ENCODE data around the gene GPR156. TPM values are rescaled to one million over a fixed set of nuclear protein-coding genes. Genes with fewer than 3 reads are reported as not detected.
"Not testable (repeated sequence)": the region's sequence is repeated elsewhere in the genome, so short reads cannot be mapped to it uniquely, and the experiment has no call there.

GPR156 gene
- total RNA-seq, 1 experiment from 2014 or later = 0.61 TPM

DNA sequence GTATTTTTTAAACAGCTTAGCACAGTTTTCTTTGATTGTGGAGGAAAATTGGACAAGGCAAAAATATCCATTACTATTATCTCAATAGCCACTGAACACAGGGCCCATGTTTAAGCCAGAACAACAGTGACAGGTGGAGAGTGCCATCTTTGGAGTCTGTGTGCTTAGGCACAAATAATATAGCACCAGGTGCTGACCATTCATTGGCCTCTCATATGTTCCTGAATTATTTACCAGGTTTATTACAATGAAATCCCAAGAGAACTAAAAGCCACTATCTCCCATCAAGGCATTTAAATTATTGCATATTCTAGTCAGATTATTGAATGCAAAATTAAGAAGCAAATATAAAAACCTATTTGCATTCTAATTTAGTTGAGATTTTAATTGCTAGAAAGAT is 39.6 kb downstream of the GPR156 start:
- Histone ChIP-seq H3K4me3 (no peak overlapping the region), H3K27me3 (replicated peaks) (no peaks in the 10 kb centered on the region; the same call in 1 of the 2 replicates), H3K9me3 (replicated peaks) (no peaks in the 10 kb centered on the region), H3K27ac (no peak overlapping the region), H3K4me1 (replicated peaks) (no peaks in the 10 kb centered on the region), H3K36me3 (no peaks in the 10 kb centered on the region)
- DNase-seq (ENCODE audit: low read depth in 1 of 2, low spot score in 2 of 2) = no peak

DNA sequence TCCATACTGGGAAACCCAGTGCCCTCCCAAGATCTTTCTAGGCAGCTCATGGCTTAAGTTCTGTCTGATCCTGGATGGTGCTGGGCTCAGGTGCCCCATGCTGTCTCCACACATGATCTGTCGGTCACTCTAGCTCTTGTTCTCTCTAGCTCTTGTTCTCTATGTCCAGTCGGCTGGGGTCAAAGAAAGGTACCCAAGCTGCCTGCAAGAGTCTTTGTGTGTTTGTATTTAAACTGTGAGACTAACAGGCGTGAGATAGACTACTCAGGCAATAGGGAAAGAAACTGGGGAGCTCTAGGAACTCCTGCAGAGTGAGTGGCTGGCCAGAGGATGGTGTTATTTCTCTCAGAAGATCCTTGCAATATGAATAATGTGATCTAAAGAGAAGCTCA is 40.2 kb downstream of the GPR156 start:
- Histone ChIP-seq H3K4me3 (no peak overlapping the region), H3K9me3 (replicated peaks) (no peaks in the 10 kb centered on the region), H3K4me1 (replicated peaks) (no peaks in the 10 kb centered on the region), H3K27me3 (replicated peaks) (peaks cover 1% of the 10 kb centered on the region; the same call in 1 of the 2 replicates), H3K36me3 (no peaks in the 10 kb centered on the region), H3K27ac (no peak overlapping the region)
- DNase-seq (ENCODE audit: low read depth in 1 of 2, low spot score in 2 of 2) = no peak

DNA sequence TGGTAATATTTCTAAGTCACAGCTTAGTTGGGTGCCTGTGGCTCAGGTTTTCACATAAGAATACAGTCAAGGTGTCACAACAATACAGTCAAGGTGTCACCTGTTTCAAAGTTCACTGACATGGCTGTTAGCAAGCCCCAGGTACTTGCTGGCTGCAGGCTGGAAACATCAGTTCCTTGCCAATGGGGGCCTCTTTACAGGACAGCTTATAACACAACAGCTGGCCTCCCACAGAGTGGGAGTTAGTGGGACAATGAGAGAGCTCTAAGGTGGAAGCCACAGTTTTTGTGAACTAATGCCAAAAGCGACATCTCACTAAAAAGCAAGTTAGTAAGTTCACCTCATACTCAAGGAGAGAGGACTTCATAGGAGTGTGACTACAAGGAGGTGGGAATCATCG is 45.4 kb downstream of the GPR156 start:
- DNase-seq (ENCODE audit: low read depth in 1 of 2, low spot score in 2 of 2) = no peak
- Histone ChIP-seq H3K4me1 (replicated peaks) (no peaks in the 10 kb centered on the region), H3K4me3 (no peak overlapping the region), H3K27me3 (replicated peaks) (peaks cover 4% of the 10 kb centered on the region; the same call in 1 of the 2 replicates), H3K36me3 (no peaks in the 10 kb centered on the region), H3K9me3 (replicated peaks) (no peaks in the 10 kb centered on the region), H3K27ac (no peak overlapping the region)

DNA sequence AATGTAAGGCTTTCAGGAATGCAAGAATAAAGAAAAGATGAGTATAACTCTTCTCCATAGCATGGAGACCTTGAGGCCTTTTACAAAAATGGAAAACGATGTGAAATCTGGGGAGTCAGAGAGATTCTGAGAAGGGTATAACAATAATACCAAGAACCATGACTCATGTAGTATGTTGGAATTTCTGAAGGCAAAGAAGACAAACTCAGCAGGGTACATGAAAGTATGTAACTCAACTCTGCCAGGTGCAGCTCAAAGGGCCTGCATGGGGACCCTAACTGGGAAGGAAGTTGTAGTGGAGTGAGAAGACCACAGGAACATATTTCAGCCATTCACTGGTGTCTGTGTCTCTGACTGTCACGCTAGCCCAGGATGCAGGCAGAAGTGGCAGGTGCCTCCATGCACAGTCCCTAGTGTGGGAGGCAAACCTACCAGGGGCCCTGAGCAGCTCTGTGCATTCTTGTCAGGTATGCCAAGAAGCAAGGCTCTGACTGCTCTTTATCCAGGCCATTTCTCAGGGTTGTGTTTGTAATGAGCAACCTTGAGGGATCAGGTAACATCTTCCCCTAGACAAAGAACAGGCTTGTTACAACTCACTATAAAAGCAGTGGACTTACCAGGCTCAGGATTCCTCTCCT is 57.2 kb downstream of the GPR156 start:
- Histone ChIP-seq H3K36me3 (no peaks in the 10 kb centered on the region), H3K4me1 (replicated peaks) (no peaks in the 10 kb centered on the region), H3K4me3 (no peak overlapping the region), H3K27ac (no peak overlapping the region), H3K9me3 (replicated peaks) (no peaks in the 10 kb centered on the region), H3K27me3 (replicated peaks) (no peaks in the 10 kb centered on the region)
- no peak for DNase-seq (ENCODE audit: low read depth in 1 of 2, low spot score in 2 of 2)

DNA sequence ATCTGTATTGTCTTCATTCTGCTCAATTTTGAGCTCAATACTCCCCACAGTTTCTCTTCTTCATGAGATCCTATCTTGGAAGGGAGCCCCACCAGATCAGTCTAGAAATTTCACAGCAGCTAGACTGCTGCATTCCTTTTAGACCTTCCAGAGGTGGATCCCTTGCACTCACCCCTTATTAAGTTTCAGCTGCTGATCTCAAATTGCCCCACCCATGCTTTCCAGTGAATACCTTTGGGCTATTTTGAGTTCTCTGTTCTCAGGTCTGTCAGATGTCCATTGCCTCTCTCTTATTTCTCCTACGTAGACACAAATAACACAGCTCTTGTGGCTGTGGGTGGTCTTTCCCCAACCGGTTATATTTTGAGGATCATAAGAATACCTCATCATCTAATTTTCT is 60.8 kb downstream of the GPR156 start:
- no peaks in the 10 kb centered on the region for H3K4me1 ChIP-seq (replicated peaks)
- no peak for DNase-seq (ENCODE audit: low read depth in 1 of 2, low spot score in 2 of 2)
- no peaks in the 10 kb centered on the region for H3K27me3 ChIP-seq (replicated peaks)
- H3K4me3 ChIP-seq = no peak overlapping the region
- H3K27ac ChIP-seq = no peak overlapping the region
- no peaks in the 10 kb centered on the region for H3K9me3 ChIP-seq (replicated peaks)
- H3K36me3 ChIP-seq = no peaks in the 10 kb centered on the region

DNA sequence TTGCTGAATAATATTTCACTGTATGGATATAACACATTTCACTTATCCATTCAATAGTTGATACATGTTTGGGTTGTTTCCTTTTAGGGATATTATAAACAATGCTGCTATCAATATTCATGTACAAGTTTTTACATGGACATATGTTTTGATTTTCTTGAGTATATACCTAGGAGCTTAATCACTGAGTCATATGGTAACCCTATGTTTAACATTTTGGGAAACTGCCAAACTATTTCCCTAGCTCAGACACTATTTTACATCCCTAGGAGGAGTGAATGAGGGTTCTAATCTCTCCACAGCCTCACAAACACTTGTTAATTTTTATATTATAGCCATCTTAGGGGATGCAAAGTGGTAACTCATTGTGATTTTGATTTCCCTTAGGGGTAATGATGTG is 66.0 kb downstream of the GPR156 start:
- Histone ChIP-seq H3K36me3 (no peaks in the 10 kb centered on the region), H3K27ac (no peak overlapping the region), H3K4me3 (no peak overlapping the region), H3K4me1 (replicated peaks) (no peaks in the 10 kb centered on the region), H3K9me3 (replicated peaks) (no peaks in the 10 kb centered on the region), H3K27me3 (replicated peaks) (no peaks in the 10 kb centered on the region)
- DNase-seq (ENCODE audit: low read depth in 1 of 2, low spot score in 2 of 2) = no peak

DNA sequence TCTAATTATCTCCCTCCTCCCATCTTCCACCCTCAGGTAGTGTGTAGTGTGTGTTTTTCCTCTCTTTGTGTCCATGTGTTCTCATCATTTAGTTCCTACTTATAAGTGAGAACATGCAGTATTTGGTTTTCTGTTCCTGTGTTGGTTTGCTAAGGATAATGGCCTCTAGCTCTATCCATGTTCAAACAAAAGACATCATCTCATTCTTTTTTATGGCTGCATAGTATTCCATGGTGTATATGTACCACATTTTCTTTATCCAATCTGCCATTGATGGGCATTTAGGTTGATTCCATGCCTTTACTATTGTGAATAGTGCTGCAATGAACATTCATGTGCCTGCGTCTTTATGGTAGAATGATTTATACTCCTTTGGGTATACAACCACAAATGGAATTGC is 68.4 kb downstream of the GPR156 start:
- not testable (repeated sequence) for H3K4me1 ChIP-seq (replicated peaks); H3K4me3 ChIP-seq; H3K27ac ChIP-seq; H3K27me3 ChIP-seq (replicated peaks); H3K9me3 ChIP-seq (replicated peaks); DNase-seq (ENCODE audit: low read depth in 1 of 2, low spot score in 2 of 2); H3K36me3 ChIP-seq

DNA sequence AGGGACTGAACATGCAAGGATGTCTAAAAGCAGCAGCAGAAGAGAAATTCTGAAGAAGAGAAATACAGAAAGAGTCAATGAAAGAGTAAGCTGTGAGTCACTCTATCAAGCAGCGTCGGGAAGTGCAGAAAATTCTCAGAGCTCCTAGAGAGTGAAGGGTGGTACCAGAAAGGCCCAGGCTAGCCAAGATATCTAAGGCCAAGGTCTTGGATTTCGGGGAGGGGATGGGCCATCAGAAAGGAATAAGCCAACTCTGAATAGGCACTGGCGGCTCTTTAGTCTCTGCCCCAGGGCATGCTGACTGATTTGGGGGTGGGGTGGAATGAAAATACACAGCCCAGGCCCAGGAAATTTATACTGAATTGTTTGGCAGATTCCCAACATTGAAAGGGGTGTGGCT is 70.8 kb downstream of the GPR156 start:
- no peak for DNase-seq (ENCODE audit: low read depth in 1 of 2, low spot score in 2 of 2)
- Histone ChIP-seq H3K4me1 (replicated peaks) (no peaks in the 10 kb centered on the region), H3K27me3 (replicated peaks) (0 out of 2 replicates have a peak, but pooled peaks cover 8% of the 10 kb centered on the region), H3K4me3 (no peak overlapping the region), H3K36me3 (no peaks in the 10 kb centered on the region), H3K27ac (no peak overlapping the region), H3K9me3 (replicated peaks) (no peaks in the 10 kb centered on the region)

DNA sequence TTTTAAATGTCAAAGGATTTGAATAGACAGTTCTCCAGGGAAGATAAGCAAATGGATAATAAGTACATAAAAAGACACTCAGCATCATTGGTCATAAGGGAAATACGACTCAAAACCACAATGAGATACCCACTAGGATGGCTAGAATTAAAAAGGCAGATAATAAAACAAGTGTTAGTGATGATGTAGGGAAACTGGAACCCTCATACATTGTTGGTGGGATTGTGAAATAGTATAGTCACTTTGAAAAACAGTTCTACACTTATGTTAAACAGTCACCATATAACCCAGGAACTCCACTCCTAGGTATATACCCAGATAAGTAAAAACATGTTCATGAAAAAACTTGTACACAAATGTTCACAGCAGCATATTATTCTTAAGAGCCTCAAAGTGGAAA is 72.5 kb downstream of the GPR156 start:
- Histone ChIP-seq H3K27ac (no peak overlapping the region), H3K27me3 (replicated peaks) (0 out of 2 replicates have a peak, but pooled peaks cover 8% of the 10 kb centered on the region), H3K4me3 (no peak overlapping the region), H3K36me3 (no peaks in the 10 kb centered on the region), H3K4me1 (replicated peaks) (no peaks in the 10 kb centered on the region), H3K9me3 (replicated peaks) (no peaks in the 10 kb centered on the region)
- no peak for DNase-seq (ENCODE audit: low read depth in 1 of 2, low spot score in 2 of 2)

DNA sequence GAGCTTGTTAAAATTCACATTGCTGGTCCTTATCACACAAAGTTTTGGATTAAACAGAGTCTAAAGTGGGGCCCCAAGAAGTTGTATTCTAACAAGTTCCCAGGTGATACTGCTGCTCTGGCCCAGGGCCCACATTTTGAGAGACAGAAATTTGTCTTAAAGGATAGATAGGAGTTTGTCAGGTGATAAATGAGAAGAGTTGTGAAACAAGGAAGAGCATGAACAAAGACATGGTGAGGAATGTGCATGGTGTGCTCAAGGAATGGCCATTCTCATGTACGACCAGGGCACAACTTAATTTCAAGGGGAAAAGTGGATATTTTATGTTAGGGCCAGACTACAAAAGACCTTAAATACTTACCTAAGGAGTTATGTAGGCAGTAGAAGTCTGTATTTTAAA is 75.6 kb downstream of the GPR156 start:
- DNase-seq (ENCODE audit: low read depth in 1 of 2, low spot score in 2 of 2) = no peak
- Histone ChIP-seq H3K4me3 (no peak overlapping the region), H3K36me3 (no peaks in the 10 kb centered on the region), H3K4me1 (replicated peaks) (no peaks in the 10 kb centered on the region), H3K27ac (no peak overlapping the region), H3K27me3 (replicated peaks) (0 out of 2 replicates have a peak, but pooled peaks cover 8% of the 10 kb centered on the region), H3K9me3 (replicated peaks) (no peaks in the 10 kb centered on the region)

DNA sequence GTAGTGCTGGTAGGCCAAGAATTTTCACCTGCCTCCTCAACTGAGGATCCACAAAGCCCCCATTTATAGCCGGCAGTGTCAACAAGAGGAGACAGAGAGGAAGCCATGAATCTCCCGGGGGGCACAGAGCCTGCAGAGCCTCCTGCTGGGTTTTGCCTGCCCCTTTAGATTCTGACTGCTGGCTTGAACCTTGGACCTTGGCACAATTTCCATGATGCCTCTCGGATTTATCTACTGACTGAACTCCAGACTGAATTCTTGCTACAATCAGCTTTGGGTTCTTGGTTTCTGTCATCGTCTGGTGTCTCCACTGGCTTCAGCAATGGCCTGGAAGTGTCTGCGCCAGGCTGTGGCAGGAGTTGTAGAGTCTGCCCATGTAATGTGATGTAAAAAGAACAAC is 80.7 kb downstream of the GPR156 start:
- no peaks in the 10 kb centered on the region for H3K4me1 ChIP-seq (replicated peaks)
- H3K9me3 ChIP-seq (replicated peaks) = no peaks in the 10 kb centered on the region
- no peak overlapping the region for H3K4me3 ChIP-seq
- H3K27ac ChIP-seq = no peak overlapping the region
- no peaks in the 10 kb centered on the region for H3K36me3 ChIP-seq
- no peaks in the 10 kb centered on the region for H3K27me3 ChIP-seq (replicated peaks)
- no peak for DNase-seq (ENCODE audit: low read depth in 1 of 2, low spot score in 2 of 2)

DNA sequence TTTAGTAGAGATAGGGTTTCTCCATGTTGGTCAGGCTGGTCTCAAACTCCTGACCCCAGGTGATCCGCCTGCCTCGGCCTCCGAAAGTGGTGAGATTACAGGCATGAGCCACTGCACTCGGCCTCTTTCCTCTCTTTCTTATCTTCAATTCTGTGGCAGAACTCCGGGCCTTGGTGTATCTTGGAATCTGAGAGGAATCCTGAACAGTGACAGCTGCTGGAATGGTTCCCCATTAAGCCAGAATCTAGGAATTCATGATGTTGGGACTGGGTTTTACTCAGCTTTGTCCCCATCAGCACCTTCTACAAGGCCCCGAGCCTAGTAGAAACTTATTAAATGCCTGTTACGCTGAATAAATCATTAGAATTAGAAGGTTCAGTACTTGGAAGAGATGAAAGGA is 81.4 kb downstream of the GPR156 start:
- Histone ChIP-seq H3K27me3 (replicated peaks) (no peaks in the 10 kb centered on the region), H3K27ac (no peak overlapping the region), H3K36me3 (no peaks in the 10 kb centered on the region), H3K4me3 (no peak overlapping the region), H3K9me3 (replicated peaks) (no peaks in the 10 kb centered on the region), H3K4me1 (replicated peaks) (no peaks in the 10 kb centered on the region)
- DNase-seq (ENCODE audit: low read depth in 1 of 2, low spot score in 2 of 2) = no peak

DNA sequence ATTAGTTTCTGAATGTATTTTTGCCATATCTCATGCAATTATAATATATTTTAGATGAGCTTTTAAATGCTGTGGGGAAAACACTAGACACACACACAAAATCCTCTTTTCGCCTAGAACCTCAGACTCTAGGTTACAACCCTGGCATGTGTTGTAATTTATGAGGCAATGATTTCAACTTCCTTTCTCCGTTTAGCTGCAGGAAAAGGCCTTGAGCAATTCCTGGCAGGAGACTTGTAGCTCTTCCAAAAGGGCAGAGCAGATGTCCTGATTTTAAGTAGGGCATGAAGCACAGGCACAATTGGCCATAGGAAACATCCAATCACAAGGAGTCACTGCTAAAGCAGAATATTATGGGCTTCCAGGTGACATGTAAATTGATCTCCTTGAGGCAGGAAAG is 82.0 kb downstream of the GPR156 start:
- no peaks in the 10 kb centered on the region for H3K9me3 ChIP-seq (replicated peaks)
- no peak for DNase-seq (ENCODE audit: low read depth in 1 of 2, low spot score in 2 of 2)
- no peak overlapping the region for H3K27ac ChIP-seq
- no peaks in the 10 kb centered on the region for H3K4me1 ChIP-seq (replicated peaks)
- H3K4me3 ChIP-seq = no peak overlapping the region
- no peaks in the 10 kb centered on the region for H3K27me3 ChIP-seq (replicated peaks)
- no peaks in the 10 kb centered on the region for H3K36me3 ChIP-seq

DNA sequence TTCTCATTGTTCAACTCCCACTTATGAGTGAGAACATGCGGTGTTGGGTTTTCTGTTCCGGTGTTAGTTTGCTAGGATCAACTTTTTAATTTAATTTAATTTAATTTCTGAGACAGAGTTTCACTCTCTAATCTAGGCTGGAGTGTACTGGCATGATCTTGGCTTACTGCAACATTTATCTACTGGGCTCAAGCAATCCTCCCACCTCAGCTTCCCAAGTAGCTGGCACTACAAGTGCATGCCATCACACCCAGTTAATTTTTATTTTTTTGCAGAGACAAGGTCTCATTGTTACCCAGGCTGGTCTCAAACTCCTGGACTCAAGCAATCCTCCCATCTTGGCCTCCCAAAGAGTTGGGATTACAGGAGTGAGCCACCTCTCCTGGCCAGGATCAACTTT is 82.7 kb downstream of the GPR156 start:
- Histone ChIP-seq H3K27me3 (replicated peaks) (no peaks in the 10 kb centered on the region), H3K4me1 (replicated peaks) (no peaks in the 10 kb centered on the region), H3K4me3 (no peak overlapping the region), H3K36me3 (no peaks in the 10 kb centered on the region), H3K9me3 (replicated peaks) (no peaks in the 10 kb centered on the region), H3K27ac (no peak overlapping the region)
- DNase-seq (ENCODE audit: low read depth in 1 of 2, low spot score in 2 of 2) = no peak

Data from SJSA1 (cell line).